A673 (cell line): ENCODE measurements around the gene KCND3.

Source experiments
- CTCF ChIP-seq: fragments of 300-800, 200-600 bp; sonication (generic); conservative IDR thresholded peaks from 2 replicates; pipeline ENCODE4 v1.5.1; 2017; ENCODE audit warnings: low read depth, mild to moderate bottlenecking, antibody characterized with exemption, low read length, moderate library complexity, mixed read lengths
- EZH2 ChIP-seq: fragments of 200-600 bp; sonication (generic); IDR thresholded peaks from 2 replicates; pipeline ENCODE4 v1.6.1; 2017; ENCODE audit warnings: borderline replicate concordance, low read depth, mild to moderate bottlenecking, mixed read lengths, antibody characterized with exemption, low read length; ENCODE audit not compliant: poor library complexity, severe bottlenecking

- TF ChIP-seq CTCF (no peak), EZH2 (no peak)
Observed at GRCh38 chr1:111734856-111735255, 254.6 kb downstream of the KCND3 start.
